Mesendoderm (in vitro differentiated cells): ENCODE results near the gene UCKL1.

Source experiments
- DNase-seq: peaks from one replicate; pipeline ENCODE4 v3.0.0; 2013
- H2AK5ac ChIP-seq: 2 replicates; pipeline ENCODE4 v1.6.1; 2013; ENCODE audit warnings: low read length, inconsistent platforms
- H2BK120ac ChIP-seq: 2 replicates; pipeline ENCODE4 v1.6.1; 2013; ENCODE audit warnings: low read depth, mild to moderate bottlenecking, low read length, moderate library complexity, mixed read lengths
- H2BK15ac ChIP-seq: replicated peaks from 2 replicates; pipeline ENCODE4 v1.6.1; 2013; ENCODE audit warnings: low read depth, mild to moderate bottlenecking, moderate library complexity
- H2BK5ac ChIP-seq: 2 replicates; pipeline ENCODE4 v1.6.1; 2013; ENCODE audit warnings: low read length, inconsistent platforms
- H3K18ac ChIP-seq: 2 replicates; pipeline ENCODE4 v1.6.1; 2013; ENCODE audit warnings: mild to moderate bottlenecking, low read length, mixed read lengths
- H3K23ac ChIP-seq: one replicate; pipeline ENCODE4 v1.6.1; 2013; ENCODE audit warnings: low read length
- H3K27ac ChIP-seq: 2 replicates; pipeline ENCODE4 v1.5.1; 2013; ENCODE audit warnings: low read depth, mild to moderate bottlenecking, inconsistent platforms, low read length, moderate library complexity
- H3K27me3 ChIP-seq: 2 replicates; pipeline ENCODE4 v1.6.1; 2013; ENCODE audit warnings: low read length, control low read depth, mild to moderate bottlenecking, inconsistent platforms; ENCODE audit not compliant: insufficient read depth, poor library complexity
- H3K36me3 ChIP-seq: 2 replicates; pipeline ENCODE4 v1.6.1; 2013; ENCODE audit warnings: low read length, inconsistent platforms; ENCODE audit not compliant: control insufficient read depth, insufficient read depth
- H3K4ac ChIP-seq: one replicate; pipeline ENCODE4 v1.6.1; 2013; ENCODE audit warnings: low read depth, mild to moderate bottlenecking, low read length, moderate library complexity
- H3K4me1 ChIP-seq: 2 replicates; pipeline ENCODE4 v1.6.1; 2013; ENCODE audit warnings: low read depth, low read length, inconsistent platforms; ENCODE audit not compliant: control insufficient read depth
- H3K4me2 ChIP-seq: 2 replicates; pipeline ENCODE4 v1.6.1; 2013; ENCODE audit warnings: low read length
- H3K4me3 ChIP-seq: 2 replicates; pipeline ENCODE4 v1.5.1; 2013; ENCODE audit warnings: mild to moderate bottlenecking, low read length
- H3K56ac ChIP-seq: one replicate; pipeline ENCODE4 v1.6.1; 2013; ENCODE audit warnings: low read length
- H3K79me1 ChIP-seq: 2 replicates; pipeline ENCODE4 v1.6.1; 2013; ENCODE audit warnings: low read length, inconsistent platforms
- H3K79me2 ChIP-seq: 2 replicates; pipeline ENCODE4 v1.6.1; 2013; ENCODE audit warnings: mild to moderate bottlenecking, low read length; ENCODE audit not compliant: control insufficient read depth, insufficient read depth
- H3K9ac ChIP-seq: 2 replicates; pipeline ENCODE4 v1.6.1; 2013; ENCODE audit warnings: low read length, inconsistent platforms
- H4K5ac ChIP-seq: one replicate; pipeline ENCODE4 v1.6.1; 2013; ENCODE audit warnings: low read length
- H4K8ac ChIP-seq: one replicate; pipeline ENCODE4 v1.6.1; 2013; ENCODE audit warnings: low read depth, mild to moderate bottlenecking, control low read depth, low read length, moderate library complexity
- WGBS: extraction: QIAGEN DNeasy Blood & Tissue Kit; methylation state at CpG from one replicate; pipeline ENCODE4 v1.1.7; 2013; ENCODE audit warnings: low lambda C conversion rate, missing lambda C conversion rate; ENCODE audit not compliant: insufficient coverage; ENCODE audit errors: extremely low coverage; 5-methylcytosine and 5-hydroxymethylcytosine counted together

The UCKL1 gene

GRCh38 chr20:63966172-63966943, 10.1 kb upstream of the UCKL1 start:
- H2BK120ac ChIP-seq: no peak overlapping the region
- H3K23ac ChIP-seq: no peak overlapping the region
- H4K5ac ChIP-seq: no peak overlapping the region
- H3K27ac ChIP-seq: no peak overlapping the region
- H2BK5ac ChIP-seq: no peak overlapping the region
- no peaks in the 10 kb centered on the region for H3K79me2 ChIP-seq
- no peak overlapping the region for H3K9ac ChIP-seq
- H3K56ac ChIP-seq: no peak overlapping the region
- no peak overlapping the region for H4K8ac ChIP-seq
- no peak overlapping the region for H2AK5ac ChIP-seq
- H3K36me3 ChIP-seq: peaks cover 11% of the 10 kb centered on the region
- H3K4me2 ChIP-seq: no peak overlapping the region
- H3K79me1 ChIP-seq: no peaks in the 10 kb centered on the region
- H3K4ac ChIP-seq: no peak overlapping the region
- no peak overlapping the region for H3K18ac ChIP-seq
- peak overlapping the region; percentile 22 for H3K4me3 ChIP-seq
- no peak for DNase-seq
- no CpG with 5 or more reads among the region's 27 CpGs for WGBS
- no peaks in the 10 kb centered on the region for H3K27me3 ChIP-seq
- no peaks in the 10 kb centered on the region for H3K4me1 ChIP-seq
- no peak overlapping the region for H2BK15ac ChIP-seq

DNA sequence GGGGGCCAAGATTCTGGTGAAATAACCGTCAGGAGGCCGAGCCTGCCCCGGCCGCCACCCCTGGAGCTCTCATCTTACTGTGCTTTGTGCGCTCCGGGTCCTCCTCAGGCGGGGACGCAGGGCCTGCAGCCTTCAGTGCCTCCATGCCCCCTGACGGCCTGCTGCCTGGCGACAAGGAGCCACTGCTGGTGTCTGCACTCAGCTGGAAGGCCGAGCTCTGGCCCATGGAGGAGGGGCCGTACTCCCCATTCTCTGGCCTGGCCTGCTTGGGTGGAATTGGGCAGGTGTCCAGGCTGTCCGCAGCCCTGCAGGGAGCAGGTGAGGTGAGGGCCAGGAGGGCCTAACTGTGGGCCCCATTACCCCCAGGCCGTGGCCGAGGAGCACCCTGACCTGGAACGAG, 8.2 kb upstream of the UCKL1 start:
- no CpG with 5 or more reads among the region's 16 CpGs for WGBS
- no peak overlapping the region for H2AK5ac ChIP-seq
- no peak overlapping the region for H3K4ac ChIP-seq
- H3K23ac ChIP-seq: no peak overlapping the region
- no peak overlapping the region for H3K4me3 ChIP-seq
- no peak overlapping the region for H3K4me2 ChIP-seq
- H3K79me2 ChIP-seq: no peaks in the 10 kb centered on the region
- H3K27me3 ChIP-seq: no peaks in the 10 kb centered on the region
- no peak overlapping the region for H2BK120ac ChIP-seq
- no peak overlapping the region for H3K56ac ChIP-seq
- H2BK5ac ChIP-seq: no peak overlapping the region
- no peak overlapping the region for H4K5ac ChIP-seq
- no peaks in the 10 kb centered on the region for H3K4me1 ChIP-seq
- H4K8ac ChIP-seq: no peak overlapping the region
- H3K18ac ChIP-seq: no peak overlapping the region
- peaks cover 11% of the 10 kb centered on the region for H3K36me3 ChIP-seq
- H3K9ac ChIP-seq: no peak overlapping the region
- no peak overlapping the region for H3K27ac ChIP-seq
- H3K79me1 ChIP-seq: no peaks in the 10 kb centered on the region
- no peak for DNase-seq
- no peak overlapping the region for H2BK15ac ChIP-seq

GRCh38 chr20:63963784-63964301, 7.6 kb upstream of the UCKL1 start:
- Histone ChIP-seq H3K9ac (no peak overlapping the region), H4K5ac (no peak overlapping the region), H3K4me1 (no peaks in the 10 kb centered on the region), H3K4me3 (no peak overlapping the region), H3K79me2 (no peaks in the 10 kb centered on the region), H2AK5ac (no peak overlapping the region), H3K27ac (no peak overlapping the region), H3K36me3 (peaks cover 11% of the 10 kb centered on the region), H3K4me2 (no peak overlapping the region), H2BK120ac (no peak overlapping the region), H3K79me1 (no peaks in the 10 kb centered on the region), H2BK15ac (no peak overlapping the region), H3K27me3 (no peaks in the 10 kb centered on the region), H3K23ac (no peak overlapping the region), H3K18ac (no peak overlapping the region), H3K56ac (no peak overlapping the region), H4K8ac (no peak overlapping the region), H2BK5ac (no peak overlapping the region), H3K4ac (no peak overlapping the region)
- DNase-seq: no peak
- WGBS: no CpG with 5 or more reads among the region's 16 CpGs

DNA sequence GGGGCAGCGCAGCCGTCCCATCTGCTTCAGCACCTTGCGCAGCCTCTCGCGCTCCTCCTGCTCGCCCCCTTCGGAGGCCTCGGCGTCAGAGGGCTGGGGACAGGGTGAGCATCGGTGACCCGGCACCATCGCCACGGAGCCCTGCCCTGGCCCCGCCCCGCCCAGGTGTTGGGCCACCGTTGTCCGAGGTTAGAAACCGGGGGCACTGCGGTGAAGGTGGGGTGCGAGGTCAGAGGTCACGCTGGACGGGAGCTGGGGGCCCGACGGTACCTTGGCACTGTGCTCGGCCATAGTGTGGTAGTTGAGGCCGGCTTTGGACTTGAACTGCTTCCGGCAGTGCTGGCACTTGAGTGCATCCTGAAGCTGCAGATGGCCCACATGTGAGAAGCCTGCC, 7.1 kb upstream of the UCKL1 start:
- peaks cover 11% of the 10 kb centered on the region for H3K36me3 ChIP-seq
- H4K8ac ChIP-seq: no peak overlapping the region
- no peak for DNase-seq
- H4K5ac ChIP-seq: no peak overlapping the region
- H3K23ac ChIP-seq: no peak overlapping the region
- H3K4me1 ChIP-seq: no peaks in the 10 kb centered on the region
- H3K9ac ChIP-seq: no peak overlapping the region
- H3K27ac ChIP-seq: no peak overlapping the region
- no peak overlapping the region for H2AK5ac ChIP-seq
- H3K79me1 ChIP-seq: no peaks in the 10 kb centered on the region
- no peak overlapping the region for H3K56ac ChIP-seq
- no peak overlapping the region for H2BK15ac ChIP-seq
- no peak overlapping the region for H2BK120ac ChIP-seq
- H3K4ac ChIP-seq: no peak overlapping the region
- no peak overlapping the region for H3K4me3 ChIP-seq
- no peak overlapping the region for H3K4me2 ChIP-seq
- WGBS: no CpG with 5 or more reads among the region's 27 CpGs
- no peaks in the 10 kb centered on the region for H3K27me3 ChIP-seq
- no peak overlapping the region for H2BK5ac ChIP-seq
- H3K18ac ChIP-seq: no peak overlapping the region
- H3K79me2 ChIP-seq: no peaks in the 10 kb centered on the region

DNA sequence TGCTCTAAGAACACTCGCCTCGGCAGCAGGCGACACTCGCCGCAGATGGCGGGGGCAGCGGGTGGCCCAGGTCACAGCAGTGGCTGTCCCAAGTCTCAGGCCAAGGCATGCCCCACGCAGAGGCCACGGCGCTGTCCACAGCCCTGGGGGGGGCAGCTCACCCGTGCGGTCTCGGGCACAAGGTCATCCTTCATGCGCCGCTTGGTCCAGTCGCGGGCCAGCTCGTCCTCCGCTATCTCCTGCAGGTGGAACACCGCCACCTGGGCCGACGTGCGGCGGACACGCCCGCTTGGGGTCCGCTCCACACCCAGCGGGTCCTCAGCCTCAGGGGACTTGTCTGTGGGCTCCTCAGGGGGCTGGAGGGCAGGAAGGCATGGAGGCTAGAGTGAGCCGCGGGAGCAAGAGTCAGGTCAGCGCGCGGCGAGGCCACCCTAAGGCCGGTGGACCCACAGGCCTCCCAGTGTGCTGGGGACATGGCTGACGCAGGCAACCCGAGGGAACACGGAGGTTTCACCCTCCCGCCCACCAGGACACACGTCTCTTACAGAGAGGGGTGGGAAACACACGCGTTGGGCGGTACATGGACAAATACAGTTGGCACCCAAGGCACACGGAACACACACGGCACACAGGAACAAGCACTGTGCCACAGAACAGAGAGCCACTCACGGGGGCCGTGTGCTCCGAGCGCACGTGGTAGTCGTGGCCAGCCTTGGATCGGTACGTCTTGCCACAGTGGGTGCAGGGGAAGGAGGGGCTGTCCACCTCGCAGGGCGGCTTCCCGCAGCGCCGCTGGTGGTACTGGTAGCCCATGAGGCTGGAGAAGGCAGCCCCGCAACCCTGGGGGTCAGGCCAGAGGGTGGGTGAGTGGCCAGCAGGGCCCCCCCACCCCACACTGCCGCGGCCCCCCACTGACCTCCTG, 6.5 kb upstream of the UCKL1 start:
- Histone ChIP-seq H2BK15ac (no peak overlapping the region), H3K4me3 (no peak overlapping the region), H2AK5ac (no peak overlapping the region), H4K8ac (no peak overlapping the region), H3K4ac (no peak overlapping the region), H3K18ac (no peak overlapping the region), H3K56ac (no peak overlapping the region), H3K79me2 (no peaks in the 10 kb centered on the region), H3K4me2 (no peak overlapping the region), H2BK120ac (no peak overlapping the region), H3K9ac (no peak overlapping the region), H3K79me1 (no peaks in the 10 kb centered on the region), H3K27ac (no peak overlapping the region), H3K36me3 (peaks cover 9% of the 10 kb centered on the region), H3K23ac (no peak overlapping the region), H3K27me3 (no peaks in the 10 kb centered on the region), H3K4me1 (no peaks in the 10 kb centered on the region), H4K5ac (no peak overlapping the region), H2BK5ac (no peak overlapping the region)
- no peak for DNase-seq
- WGBS: no CpG with 5 or more reads among the region's 61 CpGs
